ENCODE results near the gene C1orf159.

The C1orf159 gene

DNA sequence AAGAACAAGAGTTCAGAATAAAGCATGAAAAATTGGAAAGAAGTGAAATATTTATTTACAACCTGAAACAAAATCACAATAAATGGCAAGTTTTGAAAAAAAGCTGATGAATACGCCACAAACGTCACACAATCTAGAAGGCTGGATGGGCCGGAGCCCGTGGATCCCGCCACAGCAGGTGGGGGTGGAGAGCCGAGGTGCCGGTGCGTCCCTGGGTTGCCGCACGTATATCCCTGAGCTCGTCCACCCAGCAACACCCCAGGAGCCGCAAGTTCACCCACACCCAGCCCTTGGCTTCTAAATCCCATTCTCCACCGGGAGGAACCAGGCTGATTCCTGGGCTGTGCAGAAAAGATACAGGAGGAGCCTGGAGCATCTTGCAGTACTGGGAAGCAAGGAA is 32.2 kb upstream of the C1orf159 start:
- TF ChIP-seq, protein P1, sequence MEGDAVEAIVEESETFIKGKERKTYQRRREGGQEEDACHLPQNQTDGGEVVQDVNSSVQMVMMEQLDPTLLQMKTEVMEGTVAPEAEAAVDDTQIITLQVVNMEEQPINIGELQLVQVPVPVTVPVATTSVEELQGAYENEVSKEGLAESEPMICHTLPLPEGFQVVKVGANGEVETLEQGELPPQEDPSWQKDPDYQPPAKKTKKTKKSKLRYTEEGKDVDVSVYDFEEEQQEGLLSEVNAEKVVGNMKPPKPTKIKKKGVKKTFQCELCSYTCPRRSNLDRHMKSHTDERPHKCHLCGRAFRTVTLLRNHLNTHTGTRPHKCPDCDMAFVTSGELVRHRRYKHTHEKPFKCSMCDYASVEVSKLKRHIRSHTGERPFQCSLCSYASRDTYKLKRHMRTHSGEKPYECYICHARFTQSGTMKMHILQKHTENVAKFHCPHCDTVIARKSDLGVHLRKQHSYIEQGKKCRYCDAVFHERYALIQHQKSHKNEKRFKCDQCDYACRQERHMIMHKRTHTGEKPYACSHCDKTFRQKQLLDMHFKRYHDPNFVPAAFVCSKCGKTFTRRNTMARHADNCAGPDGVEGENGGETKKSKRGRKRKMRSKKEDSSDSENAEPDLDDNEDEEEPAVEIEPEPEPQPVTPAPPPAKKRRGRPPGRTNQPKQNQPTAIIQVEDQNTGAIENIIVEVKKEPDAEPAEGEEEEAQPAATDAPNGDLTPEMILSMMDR (IDR thresholded peaks at IDR 0.05) = no peak
- no peak for DNase-seq

GRCh38 chr1:1146596-1146995 is 30.7 kb upstream of the C1orf159 start:
- DNase-seq = no peak
- TF ChIP-seq, protein P1 (IDR thresholded peaks at IDR 0.05) = no peak
- no peak overlapping the region for H3K27ac ChIP-seq
- no peaks in the 10 kb centered on the region for H3K4me1 ChIP-seq
- intact Hi-C loops (cut with DNase I; ENCODE audit: low total_unique reads) = no loop called here
- H3K27me3 ChIP-seq = peaks cover 0 to 53% of the 10 kb centered on the region in 2 donors
- H3K9me3 ChIP-seq = no peaks in the 10 kb centered on the region
- H3K36me3 ChIP-seq = no peaks in the 10 kb centered on the region
- no peak overlapping the region for H3K4me3 ChIP-seq

More for the DNA sequence above, 32.2 kb upstream of the C1orf159 start:
- Histone ChIP-seq H3K27ac (no peak overlapping the region), H3K9me3 (no peaks in the 10 kb centered on the region), H3K4me1 (no peaks in the 10 kb centered on the region), H3K4me3 (no peak overlapping the region), H3K27me3 (peaks cover 0 to 41% of the 10 kb centered on the region in 2 donors), H3K36me3 (no peaks in the 10 kb centered on the region)
- intact Hi-C loops (cut with DNase I; ENCODE audit: low total_unique reads) = no loop called here

DNA sequence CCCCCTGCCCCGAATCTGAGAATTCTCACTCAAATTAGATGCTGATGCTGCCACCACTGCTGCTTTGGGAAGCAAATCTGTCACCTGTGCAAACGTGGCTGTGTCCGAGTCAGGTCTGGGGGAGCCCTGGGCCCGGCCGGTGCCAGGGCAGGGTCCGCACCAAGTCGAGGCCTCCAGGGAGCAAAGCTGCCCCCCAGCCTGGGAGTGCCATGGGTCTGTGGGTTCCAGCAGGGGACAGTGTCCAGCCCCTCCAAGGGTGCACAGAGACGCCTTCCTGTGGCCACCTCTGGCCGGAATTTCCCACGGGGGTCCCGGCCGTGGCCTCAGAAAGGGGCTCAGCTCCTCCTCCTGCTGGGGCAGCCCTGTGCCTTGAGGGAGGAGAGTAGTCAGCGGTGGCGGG is 30.1 kb upstream of the C1orf159 start:
- Histone ChIP-seq H3K9me3 (no peaks in the 10 kb centered on the region), H3K27me3 (peaks cover 0 to 55% of the 10 kb centered on the region in 2 donors), H3K4me3 (no peak overlapping the region), H3K27ac (no peak overlapping the region), H3K4me1 (no peaks in the 10 kb centered on the region), H3K36me3 (no peaks in the 10 kb centered on the region)
- intact Hi-C loops (cut with DNase I; ENCODE audit: low total_unique reads) = no loop called here
- TF ChIP-seq, protein P1 (IDR thresholded peaks at IDR 0.05) = no peak
- DNase-seq = no peak

GRCh38 chr1:1145547-1145914 is 29.6 kb upstream of the C1orf159 start:
- Histone ChIP-seq H3K27me3 (peaks cover 0 to 60% of the 10 kb centered on the region in 2 donors), H3K36me3 (no peaks in the 10 kb centered on the region), H3K4me3 (no peak overlapping the region), H3K9me3 (no peaks in the 10 kb centered on the region), H3K27ac (no peak overlapping the region), H3K4me1 (no peaks in the 10 kb centered on the region)
- TF ChIP-seq, protein P1 (IDR thresholded peaks at IDR 0.05) = no peak
- intact Hi-C loops (cut with DNase I; ENCODE audit: low total_unique reads) = no loop called here
- no peak for DNase-seq

- no peaks in the 10 kb centered on the region for H3K9me3 ChIP-seq
- no peaks in the 10 kb centered on the region for H3K36me3 ChIP-seq
- intact Hi-C loops (cut with DNase I; ENCODE audit: low total_unique reads) = loop anchor here (5.0 kb wide), 1 partner anchor 37 kb away; no protein-coding TSS in a partner anchor
- H3K4me3 ChIP-seq = no peak overlapping the region
- TF ChIP-seq, protein P1 (IDR thresholded peaks at IDR 0.05) = no peak
- H3K27ac ChIP-seq = no peak overlapping the region
- H3K4me1 ChIP-seq = no peaks in the 10 kb centered on the region
- H3K27me3 ChIP-seq = peaks cover 0 to 62% of the 10 kb centered on the region in 2 donors
- no peak for DNase-seq
These were observed 29.1 kb upstream of the C1orf159 start for GRCh38 chr1:1144843-1145546.

Data from tibial artery (tissue), 4 donors.